GM12873 (cell line): ENCODE measurements around the gene CXXC4.

Experiments
- CTCF ChIP-seq: IDR thresholded peaks from 2 replicates; pipeline ENCODE4 v1.5.1; 2012; ENCODE audit warnings: low read depth, mild to moderate bottlenecking, moderate library complexity, low read length, control low read depth; ENCODE audit not compliant: insufficient read depth; ENCODE audit errors: missing control alignments

CXXC4 gene

GRCh38 chr4:104494822-104495559 is at the start of gene CXXC4:
Gene CXXC4 (minus strand): TSS chr4:104494894. CDS start chr4:104491802, 3,092 bp downstream.
- TF ChIP-seq CTCF: no peak

- TF ChIP-seq CTCF: no peak
Observed at GRCh38 chr4:104533156-104533555, 38.5 kb upstream of the CXXC4 start.

- TF ChIP-seq CTCF: no peak
Observed at GRCh38 chr4:104532677-104533076, 38.0 kb upstream of the CXXC4 start.

GRCh38 chr4:104531390-104531789 is 36.7 kb upstream of the CXXC4 start:
- no peak for TF ChIP-seq CTCF

- TF ChIP-seq CTCF: no peak
Observed at GRCh38 chr4:104530426-104530825, 35.7 kb upstream of the CXXC4 start.

- TF ChIP-seq CTCF: no peak
Observed at GRCh38 chr4:104524591-104524990, 29.9 kb upstream of the CXXC4 start.

- no peak for TF ChIP-seq CTCF
Observed at GRCh38 chr4:104524026-104524425, 29.3 kb upstream of the CXXC4 start.
